HCT116 (cell line): ENCODE results near the gene KIAA0930. TPM values are rescaled to one million over a fixed set of nuclear protein-coding genes. Genes with fewer than 3 reads are reported as not detected.

Experiments
- ATAC-seq: fragments of 200-7000 bp; cut with Tn5 transposase; 2 replicates; pipeline ENCODE4 v1.9.1; 2020; ENCODE audit warnings: mild to moderate bottlenecking, moderate library complexity
- BruUV-seq: library from RNA; stranded (reverse); fragments of 400-500 nt; replicated peaks from 2 replicates; lab custom pipeline; 2021; lab: Mats Ljungman, UMichigan
- CTCF ChIA-PET: fragments of 300-600 bp; sonication (Branson Sonifier 250); formaldehyde crosslinking; loops from one replicate; lab custom pipeline; 2021; ENCODE audit warnings: antibody characterized with exemption; lab: Charles Lee
- POLR2A ChIA-PET: fragments of 300-600, 350-600 bp; sonication (Branson Sonifier 250); formaldehyde crosslinking; loops from one replicate; lab custom pipeline; 2021; ENCODE audit warnings: antibody characterized with exemption; lab: Charles Lee
- RAD21 ChIA-PET, 2 experiments: fragments of 300-600 bp; sonication (Branson Sonifier 250); formaldehyde crosslinking; loops; one replicate each; lab custom pipeline; 2023; ENCODE audit warnings: low total read pairs in 2 of 2; ENCODE audit not compliant: uncharacterized antibody in 2 of 2, unreplicated experiment in 2 of 2, low non-redundant PET in 1 of 2; lab: Charles Lee
- DNase-seq: peaks from one replicate; pipeline ENCODE4 v3.0.0-alpha.2; 2010; ENCODE audit warnings: low read depth, low spot score
- H2AFZ ChIP-seq: fragments of 200-600 bp; shearing (Covaris generic), sonication (generic); 2 replicates; pipeline ENCODE4 v1.6.1; 2017; ENCODE audit warnings: low read depth, mixed run types, mixed read lengths, antibody characterized with exemption, low read length; ENCODE audit not compliant: poor library complexity, severe bottlenecking
- H3K27ac ChIP-seq: 2 replicates; pipeline ENCODE4 v1.5.1; 2012; ENCODE audit warnings: low read depth, low read length
- H3K27me3 ChIP-seq: fragments of 200-600 bp; sonication (generic); 2 replicates; pipeline ENCODE4 v1.6.1; 2016; ENCODE audit warnings: mixed run types, low read length, mixed read lengths; ENCODE audit not compliant: insufficient read depth
- H3K36me3 ChIP-seq, 2 experiments: fragments of 200-500 bp in 1 of 2; fragments of 200-600 bp in 1 of 2; sonication (Bioruptor generic) in 1 of 2; sonication (generic) in 1 of 2; 2 replicates each; pipeline versions ENCODE4 v1.5.1 to v1.6.1; 2014 to 2016; ENCODE audit warnings: low read length in 2 of 2, inconsistent platforms in 1 of 2, mixed read lengths in 1 of 2, mixed run types in 1 of 2; ENCODE audit not compliant: insufficient read depth in 2 of 2, control insufficient read depth in 1 of 2
- H3K4me1 ChIP-seq, 2 experiments: fragments of 200-600 bp in 1 of 2; sonication (generic) in 1 of 2; 2 replicates each; pipeline versions ENCODE4 v1.5.1 to v1.6.1; 2012 to 2017; ENCODE audit warnings: low read length in 2 of 2, inconsistent platforms in 1 of 2, mild to moderate bottlenecking in 1 of 2, mixed read lengths in 1 of 2, mixed run types in 1 of 2, moderate library complexity in 1 of 2; ENCODE audit not compliant: insufficient read depth in 2 of 2, control insufficient read depth in 1 of 2
- H3K4me2 ChIP-seq: fragments of 200-600 bp; sonication (generic); 2 replicates; pipeline ENCODE4 v1.6.1; 2017; ENCODE audit warnings: mixed run types, low read length, mixed read lengths
- H3K4me3 ChIP-seq, 2 experiments: fragments of 200-600 bp in 1 of 2; sonication (generic) in 1 of 2; replicated peaks in 1 of 2; 2 replicates each; pipeline ENCODE4 v1.5.1; 2011 to 2016; ENCODE audit warnings: low read length in 2 of 2, control low read depth in 1 of 2, low read depth in 1 of 2, mild to moderate bottlenecking in 1 of 2, mixed read lengths in 1 of 2, mixed run types in 1 of 2
- H3K79me2 ChIP-seq: fragments of 200-600 bp; sonication (generic); 2 replicates; pipeline ENCODE4 v1.6.1; 2017; ENCODE audit warnings: mild to moderate bottlenecking, mixed run types, low read length, moderate library complexity, mixed read lengths; ENCODE audit not compliant: insufficient read depth
- H3K9ac ChIP-seq: fragments of 200-600 bp; sonication (generic); 2 replicates; pipeline ENCODE4 v1.6.1; 2016; ENCODE audit warnings: low read length, mixed read lengths
- H3K9me2 ChIP-seq: fragments of 200-600 bp; sonication (generic), shearing (Covaris generic); 2 replicates; pipeline ENCODE4 v1.6.1; 2017; ENCODE audit warnings: mixed run types, mild to moderate bottlenecking, moderate library complexity; ENCODE audit not compliant: insufficient read depth
- H3K9me3 ChIP-seq, 2 experiments: fragments of 200-500 bp in 1 of 2; fragments of 200-600 bp in 1 of 2; sonication (Bioruptor generic) in 1 of 2; sonication (generic) in 1 of 2; 2 replicates each; pipeline ENCODE4 v1.6.1; 2014 to 2017; ENCODE audit warnings: low read length in 2 of 2, mixed read lengths in 2 of 2, inconsistent platforms in 1 of 2, low read depth in 1 of 2, mild to moderate bottlenecking in 1 of 2, mixed run types in 1 of 2, moderate library complexity in 1 of 2; ENCODE audit not compliant: control insufficient read depth in 1 of 2, insufficient read depth in 1 of 2
- H4K20me1 ChIP-seq: fragments of 200-600 bp; sonication (generic), shearing (Covaris generic); 2 replicates; pipeline ENCODE4 v1.6.1; 2017; ENCODE audit warnings: mixed run types, mild to moderate bottlenecking, moderate library complexity; ENCODE audit not compliant: insufficient read depth
- CBX3 ChIP-seq: IDR thresholded peaks from 2 replicates; pipeline ENCODE4 v1.6.1; 2012; ENCODE audit warnings: low read depth
- CEBPB ChIP-seq: IDR thresholded peaks from 2 replicates; pipeline ENCODE4 v1.6.1; 2012; ENCODE audit warnings: low read depth
- CTCF ChIP-seq, 3 experiments: fragments of 200-600 bp in 1 of 3; sonication (generic) in 1 of 3; IDR thresholded peaks in 2 of 3; conservative IDR thresholded peaks in 1 of 3; 2 replicates each; pipeline ENCODE4 v1.5.1; 2012 to 2017; ENCODE audit warnings: low read depth in 2 of 3, low read length in 2 of 3, antibody characterized with exemption in 1 of 3, borderline replicate concordance in 1 of 3, control low read depth in 1 of 3, mild to moderate bottlenecking in 1 of 3, mixed read lengths in 1 of 3, mixed run types in 1 of 3, moderate library complexity in 1 of 3; ENCODE audit not compliant: insufficient read depth in 1 of 3
- EGR1 ChIP-seq: IDR thresholded peaks from 2 replicates; pipeline ENCODE4 v1.6.1; 2012; ENCODE audit warnings: low read depth
- ELF1 ChIP-seq: IDR thresholded peaks from 2 replicates; pipeline ENCODE4 v1.6.1; 2012; ENCODE audit warnings: low read depth, borderline replicate concordance
- EZH2phosphoT487 ChIP-seq: fragments of 200-600 bp; IDR thresholded peaks from 2 replicates; pipeline ENCODE4 v1.6.1; 2018; ENCODE audit warnings: antibody characterized with exemption, borderline replicate concordance
- MAX ChIP-seq: IDR thresholded peaks from 2 replicates; pipeline ENCODE4 v1.6.1; 2012
- POLR2AphosphoS5 ChIP-seq: IDR thresholded peaks from 2 replicates; pipeline ENCODE4 v1.6.1; 2011; ENCODE audit warnings: mild to moderate bottlenecking, low read depth, low read length, moderate library complexity
- RAD21 ChIP-seq: IDR thresholded peaks from 2 replicates; pipeline ENCODE4 v1.6.1; 2012; ENCODE audit warnings: low read depth, mild to moderate bottlenecking
- SIN3A ChIP-seq: IDR thresholded peaks from 2 replicates; pipeline ENCODE4 v1.6.1; 2012; ENCODE audit warnings: low read depth
- TCF7L2 ChIP-seq: IDR thresholded peaks from 2 replicates; pipeline ENCODE4 v1.7.0; 2011; ENCODE audit warnings: borderline replicate concordance, inconsistent platforms; ENCODE audit not compliant: insufficient read depth, insufficient read length; ENCODE audit errors: extremely low read depth
- YY1 ChIP-seq: IDR thresholded peaks from 2 replicates; pipeline ENCODE4 v1.6.1; 2011; ENCODE audit warnings: low read length, low read depth, moderate library complexity, mild to moderate bottlenecking; ENCODE audit not compliant: insufficient replicate concordance; ENCODE audit errors: extremely low read depth
- ZFX ChIP-seq: fragments of 450-650 bp; IDR thresholded peaks from 2 replicates; pipeline ENCODE4 v1.6.1; 2017
- ZNF274 ChIP-seq: fragments of 200-500 bp; sonication (Bioruptor generic); IDR thresholded peaks from 2 replicates; pipeline ENCODE4 v1.6.1; 2014; ENCODE audit warnings: mild to moderate bottlenecking, low read depth, low read length, inconsistent platforms
- intact Hi-C: fragments of 100-400 bp; cut with micrococcal nuclease; formaldehyde crosslinking; loops from 2 replicates; pipeline ENCODE4 v1.10.0; 2022
- total RNA-seq: library from RNA; stranded (reverse); gene quantifications from one replicate; pipeline ENCODE4 v1.2.1, GENCODE V29; 2021; ENCODE audit not compliant: unreplicated experiment
- TF ChIP-seq, protein P1 (sequence below): IDR thresholded peaks from 2 replicates; pipeline ENCODE4 v1.6.1; 2012

Gene KIAA0930
- total RNA-seq, 1 experiment from 2014 or later = 60.9 TPM

DNA sequence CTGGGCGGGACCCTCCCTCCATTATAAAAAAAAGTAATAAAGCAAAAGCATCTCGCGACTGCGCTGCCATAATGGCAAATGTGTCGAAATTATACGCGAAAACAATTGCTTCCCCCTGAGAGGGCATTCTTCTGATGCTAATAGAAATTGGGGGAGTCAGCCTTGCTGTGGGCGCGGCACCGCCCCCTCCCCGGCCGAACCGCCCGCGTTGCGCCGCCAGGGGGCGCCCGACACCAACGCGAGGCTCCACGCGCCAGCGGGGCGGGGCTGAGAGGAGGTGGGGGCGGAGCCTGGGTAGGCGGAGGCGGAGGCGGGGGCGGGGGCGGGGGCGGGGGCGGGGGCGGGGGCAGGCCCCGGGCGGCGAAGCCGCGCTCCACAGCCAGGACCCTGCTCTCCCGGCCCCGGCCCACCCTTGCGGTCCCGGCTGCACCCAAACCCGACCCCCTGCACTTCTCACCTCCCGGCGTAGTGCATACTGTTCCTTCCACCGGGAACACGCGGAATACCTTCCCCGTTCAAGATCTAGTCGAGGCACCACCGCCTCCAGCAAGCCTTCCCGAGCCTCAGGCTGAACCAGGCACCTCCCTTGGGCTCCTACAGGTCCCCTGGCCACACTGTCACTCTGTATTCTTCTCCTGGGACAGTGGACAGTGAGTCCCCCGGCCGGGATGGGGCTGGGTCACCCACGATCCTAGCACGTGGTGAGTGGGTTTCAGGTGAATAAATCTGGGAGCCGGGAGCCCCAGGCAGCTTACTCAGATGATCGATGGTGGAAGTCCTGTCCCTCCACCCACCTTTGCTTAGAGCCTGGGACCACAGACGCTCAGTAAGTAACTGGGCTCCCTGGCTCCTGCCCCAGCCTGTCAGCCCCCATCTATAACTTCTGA lies 28.5 kb upstream of the KIAA0930 start:
- RAD21 ChIA-PET = interaction anchor here in 1 of 2 experiments (1.0 kb wide), 1 partner anchor 166 kb away, joined by 3 read pairs; no protein-coding TSS in a partner anchor
- ATAC-seq = peak; percentile 87

More for the DNA sequence above, 28.5 kb upstream of the KIAA0930 start:
- H2AFZ ChIP-seq = peak overlapping the region; percentile 100
- no peaks in the 10 kb centered on the region for H3K36me3 ChIP-seq
- CTCF ChIA-PET = interaction anchor here (1.0 kb wide), 1 partner anchor 168 kb away, joined by 3 read pairs; no protein-coding TSS in a partner anchor
- peak overlapping the region; percentile 55 to 72 for H3K4me3 ChIP-seq
- peaks cover 6 to 13% of the 10 kb centered on the region in 2 experiments for H3K4me1 ChIP-seq
- no peaks in the 10 kb centered on the region for H3K79me2 ChIP-seq
- POLR2A ChIA-PET = no interaction called here
- no peaks in the 10 kb centered on the region for H3K9me2 ChIP-seq
- no peak for DNase-seq
- no TSS peak for BruUV-seq
- H3K27ac ChIP-seq = no peak overlapping the region; the same call in 1 of the 2 replicates
- intact Hi-C loops = loop anchor here (1.0 kb wide), 2 partner anchors 166 to 284 kb away; no protein-coding TSS in a partner anchor
- TF ChIP-seq CTCF (IDR thresholded peaks at IDR 0.05 in 2 of 3, conservative IDR thresholded peaks at IDR 0.05 in 1 of 3; ENCODE audit: borderline replicate concordance in 1 of 3, insufficient read depth in 1 of 3, low read depth in 2 of 3, low read length in 2 of 3) (peak; percentile 78 to 82 (median 79); a peak in 5 of 6 replicates), ELF1 (no peak), ZFX (no peak), SIN3A (no peak), CBX3 (no peak), EGR1 (peak; percentile 73), RAD21 (peak; percentile 89), POLR2AphosphoS5 (peak; percentile 29; the same call in 1 of the 2 replicates), TCF7L2 (no peak), CEBPB (no peak), MAX (no peak), ZNF274 (no peak), YY1 (no peak), EZH2phosphoT487 (no peak)
- TF ChIP-seq, protein P1, sequence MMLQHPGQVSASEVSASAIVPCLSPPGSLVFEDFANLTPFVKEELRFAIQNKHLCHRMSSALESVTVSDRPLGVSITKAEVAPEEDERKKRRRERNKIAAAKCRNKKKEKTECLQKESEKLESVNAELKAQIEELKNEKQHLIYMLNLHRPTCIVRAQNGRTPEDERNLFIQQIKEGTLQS = no peak
- TF ChIP-seq, all 23 proteins: peak for 4
- no peaks in the 10 kb centered on the region for H3K27me3 ChIP-seq
- peak overlapping the region; percentile 99 for H3K4me2 ChIP-seq
- no peaks in the 10 kb centered on the region for H3K9me3 ChIP-seq
- no peaks in the 10 kb centered on the region for H4K20me1 ChIP-seq
- peak overlapping the region; percentile 52 for H3K9ac ChIP-seq
